CD14-positive monocyte (primary cell): Measurements from ENCODE around the gene KLHL17. TPM values are rescaled to one million over a fixed set of nuclear protein-coding genes. Genes with fewer than 3 reads are reported as not detected.

Experiments used
- DNase-seq, 3 donors: peaks; one replicate each; pipeline ENCODE4 v3.0.0-alpha.2; 2011 to 2022
- H2AFZ ChIP-seq: 2 replicates; pipeline ENCODE4 v1.6.0; 2012; ENCODE audit warnings: mild to moderate bottlenecking, low read depth, low read length, inconsistent platforms; ENCODE audit not compliant: insufficient read depth, poor library complexity, severe bottlenecking
- H3K27ac ChIP-seq, 2 donors: 1 replicate in 1 of 2; 2 replicates in 1 of 2; pipeline ENCODE4 v1.5.1; 2012 to 2013; ENCODE audit warnings: low read length in 2 of 2, control low read depth in 1 of 2, inconsistent platforms in 1 of 2, low read depth in 1 of 2, mild to moderate bottlenecking in 1 of 2
- H3K27me3 ChIP-seq, 2 donors: one replicate each; pipeline versions ENCODE4 v1.6.0 to v1.6.1; 2011 to 2013; ENCODE audit warnings: low read length in 2 of 2; ENCODE audit not compliant: control insufficient read depth in 2 of 2, insufficient read depth in 2 of 2
- H3K36me3 ChIP-seq, 2 donors: replicated peaks in 1 of 2; 1 replicate in 1 of 2; 2 replicates in 1 of 2; pipeline versions ENCODE4 v1.5.1 to v1.6.1; 2012 to 2013; ENCODE audit warnings: low read length in 2 of 2, control low read depth in 1 of 2, inconsistent platforms in 1 of 2, mild to moderate bottlenecking in 1 of 2; ENCODE audit not compliant: insufficient read depth in 2 of 2, control insufficient read depth in 1 of 2
- H3K4me1 ChIP-seq, 2 donors: 1 replicate in 1 of 2; 2 replicates in 1 of 2; pipeline versions ENCODE4 v1.5.1 to v1.6.1; 2012 to 2013; ENCODE audit warnings: low read length in 2 of 2, control low read depth in 1 of 2, inconsistent platforms in 1 of 2, mild to moderate bottlenecking in 1 of 2, moderate library complexity in 1 of 2; ENCODE audit not compliant: insufficient read depth in 2 of 2, control insufficient read depth in 1 of 2
- H3K4me2 ChIP-seq: replicated peaks from 2 replicates; pipeline ENCODE3; 2012; ENCODE audit warnings: low read length, moderate library complexity, mild to moderate bottlenecking; ENCODE audit not compliant: poor library complexity, severe bottlenecking; ENCODE audit errors: extremely low read depth
- H3K4me3 ChIP-seq, 3 experiments: fragments of 200-600 bp in 1 of 3; sonication (generic) in 1 of 3; replicated peaks in 1 of 3; 1 replicate in 2 of 3; 2 replicates in 1 of 3; pipeline ENCODE4 v1.5.1; 2011 to 2013; ENCODE audit warnings: low read length in 3 of 3, mild to moderate bottlenecking in 3 of 3, control low read depth in 2 of 3, low read depth in 2 of 3, inconsistent platforms in 1 of 3, moderate library complexity in 1 of 3
- H3K79me2 ChIP-seq: 2 replicates; pipeline ENCODE4 v1.6.0; 2012; ENCODE audit warnings: mild to moderate bottlenecking, control low read depth, inconsistent platforms, low read length, moderate library complexity; ENCODE audit not compliant: insufficient read depth
- H3K9ac ChIP-seq: 2 replicates; pipeline ENCODE4 v1.6.0; 2017; ENCODE audit warnings: low read length, mild to moderate bottlenecking; ENCODE audit not compliant: insufficient read depth, poor library complexity, severe bottlenecking
- H3K9me3 ChIP-seq, 2 donors: replicated peaks in 1 of 2; 1 replicate in 1 of 2; 2 replicates in 1 of 2; pipeline versions ENCODE4 v1.5.1 to v1.6.1; 2012 to 2013; ENCODE audit warnings: low read length in 2 of 2, control low read depth in 1 of 2; ENCODE audit not compliant: control insufficient read depth in 1 of 2, insufficient read depth in 1 of 2
- H4K20me1 ChIP-seq: 2 replicates; pipeline ENCODE4 v1.6.0; 2012; ENCODE audit warnings: mild to moderate bottlenecking, low read length, control low read depth, moderate library complexity; ENCODE audit not compliant: insufficient read depth
- H3K27ac Mint-ChIP-seq, 7 donors: one replicate each; pipeline ENCODE4 v1.8.0; 2020; ENCODE audit warnings: mild to moderate bottlenecking in 7 of 7, mixed read lengths in 7 of 7, moderate library complexity in 6 of 7, inconsistent platforms in 2 of 7
- H3K27me3 Mint-ChIP-seq, 3 donors: one replicate each; pipeline ENCODE4 v1.8.0; 2021 to 2022; ENCODE audit warnings: low read depth in 3 of 3, mild to moderate bottlenecking in 3 of 3, mixed read lengths in 3 of 3, moderate library complexity in 3 of 3, inconsistent platforms in 1 of 3
- H3K36me3 Mint-ChIP-seq, 2 donors: one replicate each; pipeline ENCODE4 v1.8.0; 2020; ENCODE audit warnings: mixed read lengths in 2 of 2, inconsistent platforms in 1 of 2, mild to moderate bottlenecking in 1 of 2
- H3K4me1 Mint-ChIP-seq: one replicate; pipeline ENCODE4 v1.8.0; 2020; ENCODE audit warnings: mild to moderate bottlenecking, mixed read lengths
- H3K4me3 Mint-ChIP-seq, 2 donors: one replicate each; pipeline ENCODE4 v1.8.0; 2020; ENCODE audit warnings: mild to moderate bottlenecking in 2 of 2, mixed read lengths in 2 of 2, moderate library complexity in 1 of 2
- H3K9me3 Mint-ChIP-seq, 7 donors: one replicate each; pipeline ENCODE4 v1.8.0; 2020 to 2022; ENCODE audit warnings: mixed read lengths in 7 of 7, mild to moderate bottlenecking in 6 of 7, moderate library complexity in 6 of 7, inconsistent platforms in 2 of 7
- WGBS: methylation state at CpG from one replicate; pipeline ENCODE4 v1.1.5; 2013; ENCODE audit warnings: missing lambda C conversion rate; ENCODE audit not compliant: insufficient coverage; 5-methylcytosine and 5-hydroxymethylcytosine counted together
- intact Hi-C, 2 donors: fragments of 100-400 bp; cut with micrococcal nuclease; formaldehyde crosslinking; loops; one replicate each; pipeline versions ENCODE4 v1.15.0 to v1.15.1; 2023
- polyA plus RNA-seq, 3 donors: library from polyadenylated mRNA; depleted of rRNA in 1 of 3; unstranded in 2 of 3; stranded (reverse) in 1 of 3; fragments of 300-500 nt in 2 of 3; fragments of >200 nt in 1 of 3; fragmentation: Illumina TruSeq in 2 of 3; gene quantifications; 1 replicate in 2 of 3; 2 replicates in 1 of 3; pipeline ENCODE4 v1.2.3, GENCODE V29; 2012 to 2021
- TF ChIP-seq, protein P1 (sequence below): fragments of 200-600 bp; IDR thresholded peaks from one replicate; pipeline ENCODE4 v1.8.0; 2022; ENCODE audit warnings: antibody characterized with exemption, mild to moderate bottlenecking

Gene KLHL17
- polyA plus RNA-seq, 3 donors, result 0.31 to 48.1 (median 0.71) TPM

- Histone ChIP-seq H2AFZ (no peak overlapping the region), H3K36me3 (peaks cover 8 to 10% of the 10 kb centered on the region in 2 donors), H3K79me2 (no peaks in the 10 kb centered on the region), H3K4me2 (peak overlapping the region; percentile 34), H3K9me3 (peaks cover 0 to 9% of the 10 kb centered on the region in 2 donors), H4K20me1 (peaks cover 5% of the 10 kb centered on the region), H3K27ac (no peak overlapping the region), H3K4me1 (peaks cover 4 to 30% of the 10 kb centered on the region in 2 donors), H3K4me3 (no peak overlapping the region), H3K9ac (no peak overlapping the region), H3K27me3 (peaks cover 28 to 67% of the 10 kb centered on the region in 2 donors)
- Mint-ChIP-seq H3K27ac (no peak overlapping the region), H3K9me3 (peaks cover 0 to 20% (median 3%) of the 10 kb centered on the region in 7 donors), H3K4me1 (peaks cover 7% of the 10 kb centered on the region), H3K36me3 (peaks cover 15 to 19% of the 10 kb centered on the region in 2 donors), H3K4me3 (peak overlapping the region; percentile 24 to 85), H3K27me3 (peaks cover 43 to 83% (median 67%) of the 10 kb centered on the region in 3 donors)
- under 1% methylated on average over 85 of the region's 86 CpGs for WGBS
- intact Hi-C loops, result loop anchor here in 1 of 2 donors (5.0 kb wide), 1 partner anchor 48 kb away; no protein-coding TSS in a partner anchor
- DNase-seq, result no peak
- TF ChIP-seq, protein P1, sequence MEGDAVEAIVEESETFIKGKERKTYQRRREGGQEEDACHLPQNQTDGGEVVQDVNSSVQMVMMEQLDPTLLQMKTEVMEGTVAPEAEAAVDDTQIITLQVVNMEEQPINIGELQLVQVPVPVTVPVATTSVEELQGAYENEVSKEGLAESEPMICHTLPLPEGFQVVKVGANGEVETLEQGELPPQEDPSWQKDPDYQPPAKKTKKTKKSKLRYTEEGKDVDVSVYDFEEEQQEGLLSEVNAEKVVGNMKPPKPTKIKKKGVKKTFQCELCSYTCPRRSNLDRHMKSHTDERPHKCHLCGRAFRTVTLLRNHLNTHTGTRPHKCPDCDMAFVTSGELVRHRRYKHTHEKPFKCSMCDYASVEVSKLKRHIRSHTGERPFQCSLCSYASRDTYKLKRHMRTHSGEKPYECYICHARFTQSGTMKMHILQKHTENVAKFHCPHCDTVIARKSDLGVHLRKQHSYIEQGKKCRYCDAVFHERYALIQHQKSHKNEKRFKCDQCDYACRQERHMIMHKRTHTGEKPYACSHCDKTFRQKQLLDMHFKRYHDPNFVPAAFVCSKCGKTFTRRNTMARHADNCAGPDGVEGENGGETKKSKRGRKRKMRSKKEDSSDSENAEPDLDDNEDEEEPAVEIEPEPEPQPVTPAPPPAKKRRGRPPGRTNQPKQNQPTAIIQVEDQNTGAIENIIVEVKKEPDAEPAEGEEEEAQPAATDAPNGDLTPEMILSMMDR, result no peak
These were observed 20.0 kb upstream of the KLHL17 start for GRCh38 chr1:940107-941014.

- Histone ChIP-seq H3K79me2 (no peaks in the 10 kb centered on the region), H2AFZ (no peak overlapping the region), H3K27me3 (peaks cover 23 to 60% of the 10 kb centered on the region in 2 donors), H4K20me1 (peaks cover 5% of the 10 kb centered on the region), H3K4me1 (peaks cover 4 to 30% of the 10 kb centered on the region in 2 donors), H3K9ac (no peak overlapping the region), H3K9me3 (peaks cover 0 to 9% of the 10 kb centered on the region in 2 donors), H3K4me2 (peak overlapping the region; percentile 42), H3K36me3 (peaks cover 16 to 17% of the 10 kb centered on the region in 2 donors), H3K27ac (no peak overlapping the region), H3K4me3 (no peak overlapping the region)
- Mint-ChIP-seq H3K4me3 (peak overlapping the region; percentile 39 to 85), H3K36me3 (peaks cover 22 to 26% of the 10 kb centered on the region in 2 donors), H3K9me3 (peaks cover 0 to 17% (median 3%) of the 10 kb centered on the region in 7 donors), H3K27ac (no peak overlapping the region), H3K27me3 (peaks cover 41 to 76% (median 62%) of the 10 kb centered on the region in 3 donors), H3K4me1 (peaks cover 7% of the 10 kb centered on the region)
- 2% methylated on average over 36 of the region's 36 CpGs for WGBS
- DNase-seq, result no peak
- intact Hi-C loops, result loop anchor here in 1 of 2 donors (5.0 kb wide), 1 partner anchor 49 kb away; no protein-coding TSS in a partner anchor
- TF ChIP-seq, protein P1, result no peak
These were observed 19.3 kb upstream of the KLHL17 start for GRCh38 chr1:941015-941587.
